Fibroblast of lung (primary cell): ENCODE data around the gene SOX13. TPM values are rescaled to one million over a fixed set of nuclear protein-coding genes. Genes with fewer than 3 reads are reported as not detected.

Experiments
- DNase-seq, 2 donors: peaks; one replicate each; pipeline versions ENCODE4 v3.0.0 to v3.0.0-alpha.2; 2010; ENCODE audit warnings: low read depth in 2 of 2
- H2AFZ ChIP-seq: 2 replicates; pipeline ENCODE4 v1.5.1; 2012; ENCODE audit warnings: low read length, control low read depth, inconsistent platforms
- H3K27ac ChIP-seq: 2 replicates; pipeline ENCODE4 v1.5.1; 2011; ENCODE audit warnings: low read length, control low read depth; ENCODE audit not compliant: insufficient read depth
- H3K27me3 ChIP-seq: 2 replicates; pipeline ENCODE4 v1.5.1; 2011; ENCODE audit warnings: mild to moderate bottlenecking, low read length; ENCODE audit not compliant: control insufficient read depth, insufficient read depth
- H3K36me3 ChIP-seq: 2 replicates; pipeline ENCODE4 v1.5.1; 2011; ENCODE audit warnings: low read length; ENCODE audit not compliant: control insufficient read depth, insufficient read depth
- H3K4me1 ChIP-seq: 2 replicates; pipeline ENCODE4 v1.5.1; 2011; ENCODE audit warnings: low read length; ENCODE audit not compliant: control insufficient read depth, insufficient read depth; ENCODE audit errors: extremely low read depth
- H3K4me2 ChIP-seq: 2 replicates; pipeline ENCODE4 v1.5.1; 2011; ENCODE audit warnings: low read length, control low read depth; ENCODE audit not compliant: insufficient read depth; ENCODE audit errors: extremely low read depth
- H3K4me3 ChIP-seq, 4 experiments: fragments of 200-600 bp in 1 of 4; sonication (generic) in 1 of 4; replicated peaks in 1 of 4; 2 replicates each; pipeline ENCODE4 v1.5.1; 2011 to 2016; ENCODE audit warnings: low read length in 4 of 4, low read depth in 3 of 4, mild to moderate bottlenecking in 3 of 4, control low read depth in 2 of 4, inconsistent platforms in 1 of 4, mixed read lengths in 1 of 4; ENCODE audit not compliant: insufficient read depth in 1 of 4; ENCODE audit errors: control extremely low read depth in 1 of 4
- H3K79me2 ChIP-seq: 2 replicates; pipeline ENCODE4 v1.5.1; 2012; ENCODE audit warnings: mild to moderate bottlenecking, low read length, inconsistent platforms; ENCODE audit not compliant: control insufficient read depth, insufficient read depth
- H3K9ac ChIP-seq: 2 replicates; pipeline ENCODE4 v1.5.1; 2011; ENCODE audit warnings: mild to moderate bottlenecking, low read length, control low read depth; ENCODE audit not compliant: insufficient read depth
- H3K9me3 ChIP-seq: 2 replicates; pipeline ENCODE4 v1.5.1; 2012; ENCODE audit warnings: low read depth, low read length; ENCODE audit not compliant: control insufficient read depth, insufficient read depth
- H4K20me1 ChIP-seq: 2 replicates; pipeline ENCODE4 v1.5.1; 2011; ENCODE audit warnings: low read length; ENCODE audit not compliant: control insufficient read depth, insufficient read depth; ENCODE audit errors: extremely low read depth
- EZH2 ChIP-seq: IDR thresholded peaks from 2 replicates; pipeline ENCODE4 v1.5.1; 2012; ENCODE audit warnings: low read length, control low read depth, mild to moderate bottlenecking; ENCODE audit errors: missing control alignments
- polyA plus RNA-seq, 2 donors: library from polyadenylated mRNA; depleted of rRNA in 1 of 2; stranded (reverse) in 1 of 2; unstranded in 1 of 2; fragments of >200 nt; gene quantifications; 2 replicates each; pipeline ENCODE4 v1.2.1, GENCODE V29; 2011 to 2012; ENCODE audit warnings: missing spikeins in 1 of 2
- total RNA-seq: library from RNA; depleted of rRNA; stranded (reverse); fragments of >200 nt; gene quantifications from 2 replicates; pipeline ENCODE4 v1.2.1, GENCODE V29; 2014
- TF ChIP-seq, protein P1 (sequence below), 2 donors: IDR thresholded peaks in 1 of 2; conservative IDR thresholded peaks in 1 of 2; 1 replicate in 1 of 2; 2 replicates in 1 of 2; pipeline ENCODE4 v1.5.1; 2011 to 2012; ENCODE audit warnings: low read length in 2 of 2, control low read depth in 1 of 2, inconsistent platforms in 1 of 2, low read depth in 1 of 2, mild to moderate bottlenecking in 1 of 2

Gene SOX13
- total and polyA plus RNA-seq, 2 donors (not counting 1 experiment from before 2014, with no cell fraction given): 2.0 to 5.5 TPM

GRCh38 chr1:204107892-204108291 is 35.0 kb downstream of the SOX13 start:
- Histone ChIP-seq H3K4me2 (no peak overlapping the region), H2AFZ (no peak overlapping the region), H3K4me1 (peaks cover 15% of the 10 kb centered on the region), H3K9me3 (no peaks in the 10 kb centered on the region), H3K79me2 (no peaks in the 10 kb centered on the region), H4K20me1 (no peaks in the 10 kb centered on the region), H3K36me3 (no peaks in the 10 kb centered on the region), H3K27me3 (no peaks in the 10 kb centered on the region), H3K27ac (no peak overlapping the region), H3K9ac (no peak overlapping the region), H3K4me3 (no peak overlapping the region)
- TF ChIP-seq, protein P1, sequence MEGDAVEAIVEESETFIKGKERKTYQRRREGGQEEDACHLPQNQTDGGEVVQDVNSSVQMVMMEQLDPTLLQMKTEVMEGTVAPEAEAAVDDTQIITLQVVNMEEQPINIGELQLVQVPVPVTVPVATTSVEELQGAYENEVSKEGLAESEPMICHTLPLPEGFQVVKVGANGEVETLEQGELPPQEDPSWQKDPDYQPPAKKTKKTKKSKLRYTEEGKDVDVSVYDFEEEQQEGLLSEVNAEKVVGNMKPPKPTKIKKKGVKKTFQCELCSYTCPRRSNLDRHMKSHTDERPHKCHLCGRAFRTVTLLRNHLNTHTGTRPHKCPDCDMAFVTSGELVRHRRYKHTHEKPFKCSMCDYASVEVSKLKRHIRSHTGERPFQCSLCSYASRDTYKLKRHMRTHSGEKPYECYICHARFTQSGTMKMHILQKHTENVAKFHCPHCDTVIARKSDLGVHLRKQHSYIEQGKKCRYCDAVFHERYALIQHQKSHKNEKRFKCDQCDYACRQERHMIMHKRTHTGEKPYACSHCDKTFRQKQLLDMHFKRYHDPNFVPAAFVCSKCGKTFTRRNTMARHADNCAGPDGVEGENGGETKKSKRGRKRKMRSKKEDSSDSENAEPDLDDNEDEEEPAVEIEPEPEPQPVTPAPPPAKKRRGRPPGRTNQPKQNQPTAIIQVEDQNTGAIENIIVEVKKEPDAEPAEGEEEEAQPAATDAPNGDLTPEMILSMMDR (conservative IDR thresholded peaks at IDR 0.05 in 1 of 2, IDR thresholded peaks at IDR 0.05 in 1 of 2; ENCODE audit: low read depth in 1 of 2, low read length in 2 of 2): no peak
- no peak for TF ChIP-seq EZH2
- no peak for DNase-seq

GRCh38 chr1:204108312-204109141 is 35.6 kb downstream of the SOX13 start:
- DNase-seq: no peak
- no peaks in the 10 kb centered on the region for H4K20me1 ChIP-seq
- H3K4me3 ChIP-seq: no peak overlapping the region
- H3K27me3 ChIP-seq: no peaks in the 10 kb centered on the region
- H3K4me2 ChIP-seq: no peak overlapping the region
- H3K36me3 ChIP-seq: no peaks in the 10 kb centered on the region
- no peak overlapping the region for H3K27ac ChIP-seq
- H3K9ac ChIP-seq: no peak overlapping the region
- no peak overlapping the region for H2AFZ ChIP-seq
- TF ChIP-seq, protein P1 (conservative IDR thresholded peaks at IDR 0.05 in 1 of 2, IDR thresholded peaks at IDR 0.05 in 1 of 2; ENCODE audit: low read depth in 1 of 2, low read length in 2 of 2): no peak
- no peak for TF ChIP-seq EZH2
- H3K79me2 ChIP-seq: no peaks in the 10 kb centered on the region
- peaks cover 9% of the 10 kb centered on the region for H3K4me1 ChIP-seq
- H3K9me3 ChIP-seq: no peaks in the 10 kb centered on the region

DNA sequence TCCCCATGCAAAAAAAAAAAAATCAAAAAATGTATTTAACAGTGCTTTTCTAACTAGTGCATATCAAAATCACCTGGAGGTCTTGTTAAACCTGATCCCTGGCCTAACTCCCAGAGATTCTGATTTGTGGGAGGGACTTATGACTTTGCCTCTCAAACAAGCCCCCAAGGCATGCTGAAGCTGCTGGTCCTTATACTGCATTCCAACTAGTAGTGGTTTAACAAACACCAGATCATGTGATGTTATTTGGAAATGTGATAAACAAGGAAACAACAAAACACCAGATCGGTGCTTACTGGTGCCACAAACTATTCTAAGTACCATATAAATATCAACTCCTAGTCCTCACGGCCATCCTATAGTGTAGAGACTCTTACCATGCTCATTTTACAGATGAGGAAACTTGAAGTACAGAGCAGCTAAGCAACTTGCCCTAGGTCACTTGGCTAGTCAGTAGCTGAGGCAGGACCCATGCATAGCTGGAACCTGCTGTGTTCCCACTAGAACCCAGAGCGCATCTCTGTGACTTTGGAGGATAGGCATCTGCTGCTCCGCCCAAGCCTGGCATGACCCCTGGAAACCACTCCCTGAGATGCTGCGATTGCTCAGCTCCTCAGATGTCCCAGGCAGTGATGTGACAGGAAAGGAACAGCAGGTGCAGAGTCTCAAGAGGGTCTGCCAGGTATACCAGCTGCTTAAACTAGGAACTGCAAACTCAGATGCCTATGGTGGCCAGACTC is 38.1 kb downstream of the SOX13 start:
- Histone ChIP-seq H3K9me3 (no peaks in the 10 kb centered on the region), H3K27me3 (no peaks in the 10 kb centered on the region), H3K79me2 (no peaks in the 10 kb centered on the region), H3K27ac (no peak overlapping the region), H3K36me3 (no peaks in the 10 kb centered on the region), H3K4me3 (no peak overlapping the region), H3K9ac (no peak overlapping the region), H2AFZ (no peak overlapping the region), H3K4me2 (no peak overlapping the region), H4K20me1 (no peaks in the 10 kb centered on the region), H3K4me1 (no peaks in the 10 kb centered on the region)
- no peak for DNase-seq
- TF ChIP-seq EZH2: no peak
- TF ChIP-seq, protein P1 (conservative IDR thresholded peaks at IDR 0.05 in 1 of 2, IDR thresholded peaks at IDR 0.05 in 1 of 2; ENCODE audit: low read depth in 1 of 2, low read length in 2 of 2): no peak
